ENCODE data around the gene MVD. TPM values are rescaled to one million over a fixed set of nuclear protein-coding genes. Genes with fewer than 3 reads are reported as not detected.
A peak's percentile ranks its signal among the peaks of the same experiment; 100 is the strongest.

Gene MVD
- total RNA-seq, 1 donor from 2014 or later, result 59.0 TPM

DNA sequence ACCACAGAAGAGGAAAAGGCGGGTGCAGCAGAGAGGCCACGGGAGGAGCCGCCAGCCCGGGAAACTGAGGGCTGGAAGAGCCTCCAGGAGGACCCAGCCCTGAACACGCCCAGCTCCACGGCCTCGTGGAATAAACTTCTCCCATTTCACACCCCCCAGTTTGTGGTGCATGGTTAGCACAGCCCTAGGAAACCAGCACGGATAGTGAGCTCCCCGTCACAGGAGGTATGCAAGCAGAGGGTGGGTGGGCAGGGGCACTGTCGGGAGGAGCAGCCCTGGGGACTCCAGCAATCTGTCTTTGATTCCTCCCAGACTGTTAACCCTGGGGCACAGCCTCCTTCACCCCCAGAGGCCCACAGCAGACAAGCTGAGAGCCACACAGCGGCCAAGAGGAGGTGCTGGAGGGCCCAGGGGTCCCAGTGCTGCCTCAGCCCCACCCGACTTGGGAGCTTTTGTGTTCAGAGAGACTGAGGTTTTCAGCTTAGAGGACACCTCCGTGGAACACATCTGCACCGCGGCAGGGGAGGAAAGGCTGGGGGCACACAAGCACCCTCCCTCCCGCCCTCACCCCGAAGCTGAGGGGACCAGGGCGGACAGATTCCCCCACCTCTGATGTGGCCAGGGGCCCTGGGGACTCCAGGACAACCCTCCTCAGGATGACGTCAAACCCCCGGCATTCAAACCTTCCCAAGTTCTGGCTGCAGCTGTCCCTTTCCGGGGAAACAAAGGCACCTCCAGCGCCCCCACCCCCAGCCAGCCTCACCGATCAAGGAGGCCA, 26.2 kb downstream of the MVD start:
- Mint-ChIP-seq H3K9me3 (no peaks in the 10 kb centered on the region), H3K36me3 (no peaks in the 10 kb centered on the region), H3K4me1 (ENCODE audit: unreplicated experiment) (peaks cover 5% of the 10 kb centered on the region), H3K27ac (no peak overlapping the region), H3K27me3 (peaks cover 22% of the 10 kb centered on the region), H3K4me3 (no peak overlapping the region)
- TF ChIP-seq CTCF (conservative IDR thresholded peaks at IDR 0.05), result no peak
- DNase-seq (ENCODE audit: extremely low spot score, unreplicated experiment), result no peak

- DNase-seq (ENCODE audit: extremely low spot score, unreplicated experiment), result no peak
- H3K36me3 Mint-ChIP-seq, result no peaks in the 10 kb centered on the region
Observed at GRCh38 chr16:88635671-88636319, 27.1 kb downstream of the MVD start.

GRCh38 chr16:88634994-88635670, 27.8 kb downstream of the MVD start:
- no peak for DNase-seq (ENCODE audit: extremely low spot score, unreplicated experiment)
- H3K27me3 Mint-ChIP-seq, result peaks cover 18% of the 10 kb centered on the region
- no peak overlapping the region for H3K27ac Mint-ChIP-seq
- no peaks in the 10 kb centered on the region for H3K9me3 Mint-ChIP-seq
- no peaks in the 10 kb centered on the region for H3K36me3 Mint-ChIP-seq
- no peak for TF ChIP-seq CTCF (conservative IDR thresholded peaks at IDR 0.05)
- peak overlapping the region; percentile 54 for H3K4me3 Mint-ChIP-seq
- H3K4me1 Mint-ChIP-seq (ENCODE audit: unreplicated experiment), result peaks cover 5% of the 10 kb centered on the region

More at GRCh38 chr16:88635671-88636319, 27.1 kb downstream of the MVD start:
- Mint-ChIP-seq H3K9me3 (no peaks in the 10 kb centered on the region), H3K27ac (no peak overlapping the region), H3K27me3 (peaks cover 22% of the 10 kb centered on the region), H3K4me3 (peak overlapping the region; percentile 17), H3K4me1 (ENCODE audit: unreplicated experiment) (peaks cover 5% of the 10 kb centered on the region)
- TF ChIP-seq CTCF (conservative IDR thresholded peaks at IDR 0.05), result no peak

- no peak overlapping the region for H3K27ac Mint-ChIP-seq
- H3K4me1 Mint-ChIP-seq (ENCODE audit: unreplicated experiment), result peaks cover 5% of the 10 kb centered on the region
- peaks cover 16% of the 10 kb centered on the region for H3K27me3 Mint-ChIP-seq
- no peaks in the 10 kb centered on the region for H3K36me3 Mint-ChIP-seq
- H3K9me3 Mint-ChIP-seq, result no peaks in the 10 kb centered on the region
- H3K4me3 Mint-ChIP-seq, result peak overlapping the region; percentile 9
- no peak for DNase-seq (ENCODE audit: extremely low spot score, unreplicated experiment)
- no peak for TF ChIP-seq CTCF (conservative IDR thresholded peaks at IDR 0.05)
Observed at GRCh38 chr16:88634141-88634993, 28.5 kb downstream of the MVD start.

DNA sequence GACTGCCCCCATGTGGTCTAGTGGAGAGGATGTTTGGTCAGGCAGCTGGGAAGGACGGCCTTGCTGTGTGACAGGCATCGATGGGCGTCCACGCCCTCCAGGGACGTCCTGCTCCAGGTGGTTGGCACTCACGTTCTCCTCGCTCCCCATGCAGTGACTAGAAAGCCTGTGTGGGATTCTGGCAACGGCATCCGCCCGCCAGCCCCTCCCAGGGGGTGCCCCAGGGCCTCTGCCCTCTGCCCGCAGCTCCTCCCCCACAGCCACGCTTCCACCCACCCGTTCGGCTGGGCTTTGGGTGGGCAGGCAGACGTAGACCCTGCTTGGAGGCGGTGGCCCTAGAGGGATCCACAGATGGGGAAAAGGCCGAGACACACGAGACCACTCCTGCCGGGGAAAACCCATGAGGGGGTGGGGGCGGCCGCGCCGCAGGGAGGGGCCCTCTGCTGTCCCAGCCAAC, 29.2 kb downstream of the MVD start:
- peaks cover 5% of the 10 kb centered on the region for H3K4me1 Mint-ChIP-seq (ENCODE audit: unreplicated experiment)
- TF ChIP-seq CTCF (conservative IDR thresholded peaks at IDR 0.05), result peak; percentile 3
- no peak for DNase-seq (ENCODE audit: extremely low spot score, unreplicated experiment)
- H3K9me3 Mint-ChIP-seq, result no peaks in the 10 kb centered on the region
- H3K36me3 Mint-ChIP-seq, result no peaks in the 10 kb centered on the region
- H3K27me3 Mint-ChIP-seq, result peaks cover 16% of the 10 kb centered on the region
- no peak overlapping the region for H3K27ac Mint-ChIP-seq
- H3K4me3 Mint-ChIP-seq, result no peak overlapping the region
